Activated T-cell treated with anti-CD3 and anti-CD28 coated beads for 4 hours (primary cell): ENCODE results near the gene COL6A1.
"Not testable (repeated sequence)": the region's sequence is repeated elsewhere in the genome, so short reads cannot be mapped to it uniquely, and the experiment has no call there.

Source experiments
- DNase-seq: peaks from one replicate; pipeline ENCODE4 v3.0.0-alpha.2; 2020

COL6A1 gene

GRCh38 chr21:45997205-45997494, 15.6 kb downstream of the COL6A1 start:
- no peak for DNase-seq

GRCh38 chr21:45997495-45998275, 16.1 kb downstream of the COL6A1 start:
- no peak for DNase-seq

- no peak for DNase-seq
Observed at GRCh38 chr21:45998276-45998701, 16.7 kb downstream of the COL6A1 start.

GRCh38 chr21:45998871-45999580, 17.5 kb downstream of the COL6A1 start:
- DNase-seq: no peak

- DNase-seq: no peak
Observed at GRCh38 chr21:45999581-46000181, 18.1 kb downstream of the COL6A1 start.

GRCh38 chr21:46000182-46000730, 18.7 kb downstream of the COL6A1 start:
- DNase-seq: no peak

- no peak for DNase-seq
Observed at GRCh38 chr21:46000731-46001641, 19.4 kb downstream of the COL6A1 start.

- DNase-seq: no peak
Observed at GRCh38 chr21:46001821-46002681, 20.5 kb downstream of the COL6A1 start.

- no peak for DNase-seq
Observed at GRCh38 chr21:46002841-46003574, 21.4 kb downstream of the COL6A1 start.

GRCh38 chr21:46003575-46004007, 22.0 kb downstream of the COL6A1 start:
- DNase-seq: no peak

GRCh38 chr21:46004168-46004861, 22.7 kb downstream of the COL6A1 start:
- no peak for DNase-seq

- no peak for DNase-seq
Observed at GRCh38 chr21:46005081-46005480, 23.5 kb downstream of the COL6A1 start.

- DNase-seq: no peak
Observed at GRCh38 chr21:46005481-46005881, 23.9 kb downstream of the COL6A1 start.

- DNase-seq: not testable (repeated sequence)
Observed at GRCh38 chr21:46005894-46006546, 24.4 kb downstream of the COL6A1 start.

GRCh38 chr21:46006547-46007491, 25.2 kb downstream of the COL6A1 start:
- DNase-seq: no peak

GRCh38 chr21:46007492-46007868, 25.9 kb downstream of the COL6A1 start:
- no peak for DNase-seq

GRCh38 chr21:46008893-46009621, 27.5 kb downstream of the COL6A1 start:
- DNase-seq: no peak
